WTC11 (cell line): ENCODE measurements around the gene FSTL3. TPM values are rescaled to one million over a fixed set of nuclear protein-coding genes. Genes with fewer than 3 reads are reported as not detected.

Experiments used
- ATAC-seq: fragments of 200-7000 bp; cut with Tn5 transposase; 2 replicates; pipeline ENCODE4 v1.10.0; 2021; ENCODE audit warnings: mild to moderate bottlenecking, moderate library complexity
- CTCF ChIA-PET: fragments of 300-600 bp; sonication (Branson Sonifier 250); formaldehyde crosslinking; loops from one replicate; lab custom pipeline; 2021; ENCODE audit warnings: antibody characterized with exemption; lab: Charles Lee
- POLR2A ChIA-PET: fragments of 350-600 bp; sonication (Branson Sonifier 250); formaldehyde crosslinking; loops from one replicate; lab custom pipeline; 2021; ENCODE audit warnings: antibody characterized with exemption; lab: Charles Lee
- DNase-seq: peaks from one replicate; pipeline ENCODE4 v3.0.0; 2021; ENCODE audit warnings: low spot score
- H3K27ac Mint-ChIP-seq: 2 replicates; pipeline ENCODE4 v1.8.0; 2021; ENCODE audit warnings: mixed read lengths
- H3K27me3 Mint-ChIP-seq: 2 replicates; pipeline ENCODE4 v1.8.0; 2021; ENCODE audit warnings: low read depth, mild to moderate bottlenecking, moderate library complexity, mixed read lengths
- H3K36me3 Mint-ChIP-seq: 2 replicates; pipeline ENCODE4 v1.8.0; 2021; ENCODE audit warnings: mixed read lengths
- H3K4me1 Mint-ChIP-seq: 2 replicates; pipeline ENCODE4 v1.8.0; 2022; ENCODE audit warnings: mixed read lengths
- H3K4me3 Mint-ChIP-seq: 2 replicates; pipeline ENCODE4 v1.8.0; 2021; ENCODE audit warnings: mild to moderate bottlenecking, moderate library complexity, mixed read lengths
- H3K9me3 Mint-ChIP-seq: 2 replicates; pipeline ENCODE4 v1.8.0; 2021; ENCODE audit warnings: mixed read lengths
- ATF2 ChIP-seq: sonication (generic); formaldehyde crosslinking; IDR thresholded peaks from 2 replicates; pipeline ENCODE4 v1.8.1; 2022; ENCODE audit warnings: low read depth, missing genetic modification reagents, borderline replicate concordance
- ATF6 ChIP-seq: sonication (generic); formaldehyde crosslinking; IDR thresholded peaks from 2 replicates; pipeline ENCODE4 v1.8.1; 2023; ENCODE audit warnings: mild to moderate bottlenecking, missing genetic modification reagents
- E2F1 ChIP-seq: sonication (generic); formaldehyde crosslinking; IDR thresholded peaks from 2 replicates; pipeline ENCODE4 v1.8.0; 2022; ENCODE audit warnings: mild to moderate bottlenecking, missing genetic modification reagents
- E2F5 ChIP-seq: sonication (generic); formaldehyde crosslinking; IDR thresholded peaks from 2 replicates; pipeline ENCODE4 v1.8.1; 2022; ENCODE audit warnings: mild to moderate bottlenecking, moderate library complexity, missing genetic modification reagents
- EMX1 ChIP-seq: fragments of 250-450 bp; sonication (Bioruptor Pico); IDR thresholded peaks from 2 replicates; pipeline ENCODE4 v1.8.0; 2021; ENCODE audit warnings: mild to moderate bottlenecking
- ETV6 ChIP-seq: sonication (generic); formaldehyde crosslinking; IDR thresholded peaks from 2 replicates; pipeline ENCODE4 v1.8.1; 2022; ENCODE audit warnings: mild to moderate bottlenecking, missing genetic modification reagents
- FOXP4 ChIP-seq: sonication (generic); formaldehyde crosslinking; IDR thresholded peaks from 2 replicates; pipeline ENCODE4 v1.8.0; 2022; ENCODE audit warnings: mild to moderate bottlenecking, missing genetic modification reagents
- NFATC4 ChIP-seq: fragments of 250-450 bp; sonication (Bioruptor Pico); IDR thresholded peaks from 2 replicates; pipeline ENCODE4 v1.9.0; 2021; ENCODE audit warnings: mild to moderate bottlenecking
- NFE2L1 ChIP-seq: sonication (generic); formaldehyde crosslinking; IDR thresholded peaks from 2 replicates; pipeline ENCODE4 v1.8.1; 2023; ENCODE audit warnings: missing genetic modification reagents
- NFYB ChIP-seq: sonication (generic); formaldehyde crosslinking; conservative IDR thresholded peaks from 2 replicates; pipeline ENCODE4 v1.8.0; 2022; ENCODE audit warnings: low read depth, missing genetic modification reagents
- NR3C1 ChIP-seq: sonication (generic); formaldehyde crosslinking; conservative IDR thresholded peaks from 2 replicates; pipeline ENCODE4 v1.8.1; 2023; ENCODE audit warnings: low read depth, mild to moderate bottlenecking, missing genetic modification reagents
- TEAD1 ChIP-seq: sonication (generic); formaldehyde crosslinking; IDR thresholded peaks from 2 replicates; pipeline ENCODE4 v1.8.0; 2022; ENCODE audit warnings: mild to moderate bottlenecking, missing genetic modification reagents
- ZMAT4 ChIP-seq: fragments of 250-450 bp; sonication (Bioruptor Pico); IDR thresholded peaks from 2 replicates; pipeline ENCODE4 v1.9.0; 2021; ENCODE audit warnings: mild to moderate bottlenecking
- ZNF396 ChIP-seq: fragments of 250-450 bp; sonication (Bioruptor Pico); IDR thresholded peaks from 2 replicates; pipeline ENCODE4 v1.8.0; 2021; ENCODE audit warnings: mild to moderate bottlenecking, moderate library complexity, borderline replicate concordance
- ZNF425 ChIP-seq: fragments of 250-450 bp; sonication (Bioruptor Pico); conservative IDR thresholded peaks from 2 replicates; pipeline ENCODE4 v1.9.0; 2021; ENCODE audit warnings: mild to moderate bottlenecking
- ZSCAN18 ChIP-seq: fragments of 250-450 bp; sonication (Bioruptor Pico); IDR thresholded peaks from 2 replicates; pipeline ENCODE4 v2.1.2; 2022; ENCODE audit warnings: mild to moderate bottlenecking, moderate library complexity
- total RNA-seq: library from RNA; stranded (reverse); gene quantifications from 3 replicates; pipeline ENCODE4 v1.2.3, GENCODE V29; 2021

The FSTL3 gene
- total RNA-seq, 1 experiment from 2014 or later, result 8.7 TPM

GRCh38 chr19:650121-650520 lies 26.1 kb upstream of the FSTL3 start:
- Mint-ChIP-seq H3K27ac (no peak overlapping the region), H3K36me3 (no peaks in the 10 kb centered on the region), H3K9me3 (no peaks in the 10 kb centered on the region), H3K4me1 (no peaks in the 10 kb centered on the region), H3K27me3 (no peaks in the 10 kb centered on the region), H3K4me3 (no peak overlapping the region)
- no peak for DNase-seq
- TF ChIP-seq NR3C1 (CRISPR knock-in tag), result no peak
- TF ChIP-seq ETV6, result no peak
- TF ChIP-seq TEAD1 (CRISPR knock-in tag), result no peak
- TF ChIP-seq ZNF396, result no peak
- no peak for TF ChIP-seq E2F5 (CRISPR knock-in tag)
- TF ChIP-seq E2F1 (CRISPR knock-in tag), result no peak
- TF ChIP-seq NFE2L1 (CRISPR knock-in tag), result no peak
- no peak for TF ChIP-seq ZSCAN18 (CRISPR knock-in tag)
- TF ChIP-seq ATF2 (CRISPR knock-in tag), result no peak
- no peak for ATAC-seq
- CTCF ChIA-PET, result interaction anchor here (0.7 kb wide), 1 partner anchor 395 kb away, joined by 5 read pairs; no protein-coding TSS in a partner anchor
- POLR2A ChIA-PET, result interaction anchor here (0.6 kb wide), 1 partner anchor 9 kb away, joined by 3 read pairs; no protein-coding TSS in a partner anchor

- ATAC-seq (no peak), DNase-seq (no peak)
- Mint-ChIP-seq H3K9me3 (no peaks in the 10 kb centered on the region), H3K27me3 (no peaks in the 10 kb centered on the region), H3K4me1 (no peaks in the 10 kb centered on the region), H3K27ac (no peak overlapping the region), H3K4me3 (no peak overlapping the region), H3K36me3 (no peaks in the 10 kb centered on the region)
- POLR2A ChIA-PET, result no interaction called here
- CTCF ChIA-PET, result no interaction called here
- TF ChIP-seq NFATC4 (no peak), ZMAT4 (CRISPR knock-in tag) (no peak), EMX1 (CRISPR knock-in tag) (no peak), NFYB (CRISPR knock-in tag) (no peak), ETV6 (no peak), ATF6 (CRISPR knock-in tag) (no peak), NFE2L1 (CRISPR knock-in tag) (no peak), FOXP4 (CRISPR knock-in tag) (no peak), ZNF425 (CRISPR knock-in tag) (no peak)
Observed at GRCh38 chr19:651114-651818, 24.9 kb upstream of the FSTL3 start.
